Liver (tissue), 9 donors: ENCODE results near the gene CORO2A. TPM values are rescaled to one million over a fixed set of nuclear protein-coding genes. Genes with fewer than 3 reads are reported as not detected.
"Not testable (repeated sequence)": the region's sequence is repeated elsewhere in the genome, so short reads cannot be mapped to it uniquely, and the experiment has no call there.

Experiments used
- DNase-seq: peaks from one replicate; pipeline ENCODE4 v3.0.0-alpha.2; 2017; ENCODE audit warnings: low spot score
- H3K27ac ChIP-seq, 2 donors: one replicate each; pipeline ENCODE4 v1.7.0; 2013; ENCODE audit warnings: inconsistent platforms in 2 of 2, low read length in 2 of 2, control low read depth in 1 of 2, low read depth in 1 of 2, mild to moderate bottlenecking in 1 of 2
- H3K27me3 ChIP-seq, 4 donors: one replicate each; pipeline versions ENCODE4 v1.6.1 to v1.7.0; 2013; ENCODE audit warnings: low read length in 3 of 4, inconsistent platforms in 1 of 4, mild to moderate bottlenecking in 1 of 4, moderate library complexity in 1 of 4; ENCODE audit not compliant: control insufficient read depth in 4 of 4, insufficient read depth in 4 of 4
- H3K36me3 ChIP-seq, 4 donors: one replicate each; pipeline versions ENCODE4 v1.6.1 to v1.7.0; 2013; ENCODE audit warnings: low read length in 3 of 4, mild to moderate bottlenecking in 3 of 4, low read depth in 1 of 4, moderate library complexity in 1 of 4; ENCODE audit not compliant: control insufficient read depth in 4 of 4, insufficient read depth in 3 of 4
- H3K4me1 ChIP-seq, 4 donors: one replicate each; pipeline versions ENCODE4 v1.6.1 to v1.7.0; 2013; ENCODE audit warnings: low read length in 3 of 4, mild to moderate bottlenecking in 3 of 4, moderate library complexity in 1 of 4; ENCODE audit not compliant: control insufficient read depth in 4 of 4, insufficient read depth in 4 of 4
- H3K4me3 ChIP-seq, 3 donors: one replicate each; pipeline versions ENCODE4 v1.6.1 to v1.7.0; 2013; ENCODE audit warnings: low read length in 3 of 3, control low read depth in 1 of 3, low read depth in 1 of 3, mild to moderate bottlenecking in 1 of 3
- H3K9ac ChIP-seq, 2 donors: one replicate each; pipeline ENCODE4 v1.7.0; 2013; ENCODE audit warnings: low read length in 2 of 2, mild to moderate bottlenecking in 2 of 2, moderate library complexity in 2 of 2, control low read depth in 1 of 2, low read depth in 1 of 2
- H3K9me3 ChIP-seq, 4 donors: one replicate each; pipeline versions ENCODE4 v1.6.1 to v1.7.0; 2013; ENCODE audit warnings: low read length in 3 of 4; ENCODE audit not compliant: control insufficient read depth in 4 of 4
- FOXA2 ChIP-seq: IDR thresholded peaks from 2 replicates; pipeline ENCODE4 v1.6.1; 2016; ENCODE audit warnings: antibody characterized with exemption
- GABPA ChIP-seq, 2 donors: IDR thresholded peaks in 1 of 2; conservative IDR thresholded peaks in 1 of 2; 2 replicates each; pipeline ENCODE4 v1.6.1; 2016; ENCODE audit warnings: antibody characterized with exemption in 2 of 2, mild to moderate bottlenecking in 1 of 2, moderate library complexity in 1 of 2
- HNF4A ChIP-seq, 2 donors: conservative IDR thresholded peaks; 2 replicates each; pipeline ENCODE4 v1.6.1; 2016; ENCODE audit warnings: antibody characterized with exemption in 2 of 2, mild to moderate bottlenecking in 2 of 2
- HNF4G ChIP-seq: IDR thresholded peaks from 2 replicates; pipeline ENCODE4 v1.6.1; 2016; ENCODE audit warnings: antibody characterized with exemption
- JUND ChIP-seq, 2 donors: IDR thresholded peaks; 2 replicates each; pipeline ENCODE4 v1.6.1; 2016; ENCODE audit warnings: antibody characterized with exemption in 2 of 2
- NR2F2 ChIP-seq: IDR thresholded peaks from 2 replicates; pipeline ENCODE4 v1.6.1; 2016; ENCODE audit warnings: antibody characterized with exemption
- RAD21 ChIP-seq, 2 donors: IDR thresholded peaks; 2 replicates each; pipeline ENCODE4 v1.6.1; 2016; ENCODE audit warnings: antibody characterized with exemption in 2 of 2, mild to moderate bottlenecking in 2 of 2
- RXRA ChIP-seq, 2 donors: IDR thresholded peaks; 2 replicates each; pipeline ENCODE4 v1.6.1; 2017 to 2018; ENCODE audit warnings: antibody characterized with exemption in 2 of 2, mild to moderate bottlenecking in 1 of 2
- SP1 ChIP-seq: IDR thresholded peaks from 2 replicates; pipeline ENCODE4 v1.6.1; 2018; ENCODE audit warnings: antibody characterized with exemption, mild to moderate bottlenecking
- TAF1 ChIP-seq: conservative IDR thresholded peaks from 2 replicates; pipeline ENCODE4 v1.6.1; 2016; ENCODE audit warnings: antibody characterized with exemption, mild to moderate bottlenecking
- YY1 ChIP-seq: IDR thresholded peaks from 2 replicates; pipeline ENCODE4 v1.6.1; 2016; ENCODE audit warnings: antibody characterized with exemption, mild to moderate bottlenecking
- WGBS: extraction: QIAGEN DNeasy Blood & Tissue Kit; methylation state at CpG from one replicate; pipeline ENCODE4 v1.1.7; 2013; 5-methylcytosine and 5-hydroxymethylcytosine counted together
- polyA plus RNA-seq, 2 donors: library from polyadenylated mRNA; stranded (reverse) in 1 of 2; unstranded in 1 of 2; fragments of 200-250 nt in 1 of 2; fragments of >200 nt in 1 of 2; fragmentation: Nextera tagmentation in 1 of 2; extraction: Ambion mirVana in 1 of 2; gene quantifications; one replicate each; pipeline versions ENCODE4 v1.2.1 to v1.2.3, GENCODE V29; 2013 to 2015
- total RNA-seq, 2 donors: library from RNA; depleted of rRNA; stranded (reverse); fragments of >200 nt; gene quantifications; one replicate each; pipeline ENCODE4 v1.2.3, GENCODE V29; 2014
- TF ChIP-seq, protein P1 (sequence below): IDR thresholded peaks from 2 replicates; pipeline ENCODE4 v1.6.1; 2016; ENCODE audit warnings: antibody characterized with exemption
- TF ChIP-seq, protein P2 (sequence below): IDR thresholded peaks from 2 replicates; pipeline ENCODE4 v1.6.1; 2016; ENCODE audit warnings: antibody characterized with exemption
- TF ChIP-seq, protein P3 (sequence below): IDR thresholded peaks from 2 replicates; pipeline ENCODE4 v1.6.1; 2016; ENCODE audit warnings: antibody characterized with exemption
- donor health status: healthy.
- donor health status: healthy.
- donor health status: healthy.
- donor health status: healthy.
- donor health status: healthy.

The CORO2A gene
- total and polyA plus RNA-seq, 4 donors = 1.2 to 2.8 (median 1.4) TPM

DNA sequence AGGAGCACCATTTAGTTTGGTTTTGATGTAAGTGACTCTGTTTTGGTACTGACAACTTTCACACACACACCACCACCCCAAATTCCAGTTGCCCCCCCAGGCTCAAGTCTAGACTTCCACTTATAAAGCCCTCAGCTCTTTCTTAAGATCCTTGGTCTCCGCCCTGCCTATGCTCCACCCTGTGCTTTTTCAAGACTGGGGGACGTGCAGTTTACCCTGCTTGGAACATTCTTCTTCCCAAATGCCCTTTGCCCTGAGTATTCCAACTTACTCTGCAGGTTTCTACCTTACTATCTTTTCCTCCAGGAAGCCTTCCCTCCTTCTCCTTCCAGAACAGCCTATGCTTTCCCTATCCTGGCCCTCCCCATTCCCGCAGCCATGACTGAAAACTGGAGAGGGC is 72.0 kb downstream of the CORO2A start:
- 76% methylated on average over 3 of the region's 3 CpGs for WGBS
- Histone ChIP-seq H3K36me3 (peaks cover 0 to 3% (median 2%) of the 10 kb centered on the region in 4 donors), H3K9ac (no peak overlapping the region), H3K4me3 (no peak overlapping the region), H3K27ac (no peak overlapping the region), H3K4me1 (peaks cover 2 to 16% (median 10%) of the 10 kb centered on the region in 4 donors), H3K27me3 (no peaks in the 10 kb centered on the region), H3K9me3 (no peaks in the 10 kb centered on the region)
- DNase-seq = no peak
- TF ChIP-seq SP1 (no peak), FOXA2 (no peak)
- TF ChIP-seq, protein P1, sequence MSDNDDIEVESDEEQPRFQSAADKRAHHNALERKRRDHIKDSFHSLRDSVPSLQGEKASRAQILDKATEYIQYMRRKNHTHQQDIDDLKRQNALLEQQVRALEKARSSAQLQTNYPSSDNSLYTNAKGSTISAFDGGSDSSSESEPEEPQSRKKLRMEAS = no peak

DNA sequence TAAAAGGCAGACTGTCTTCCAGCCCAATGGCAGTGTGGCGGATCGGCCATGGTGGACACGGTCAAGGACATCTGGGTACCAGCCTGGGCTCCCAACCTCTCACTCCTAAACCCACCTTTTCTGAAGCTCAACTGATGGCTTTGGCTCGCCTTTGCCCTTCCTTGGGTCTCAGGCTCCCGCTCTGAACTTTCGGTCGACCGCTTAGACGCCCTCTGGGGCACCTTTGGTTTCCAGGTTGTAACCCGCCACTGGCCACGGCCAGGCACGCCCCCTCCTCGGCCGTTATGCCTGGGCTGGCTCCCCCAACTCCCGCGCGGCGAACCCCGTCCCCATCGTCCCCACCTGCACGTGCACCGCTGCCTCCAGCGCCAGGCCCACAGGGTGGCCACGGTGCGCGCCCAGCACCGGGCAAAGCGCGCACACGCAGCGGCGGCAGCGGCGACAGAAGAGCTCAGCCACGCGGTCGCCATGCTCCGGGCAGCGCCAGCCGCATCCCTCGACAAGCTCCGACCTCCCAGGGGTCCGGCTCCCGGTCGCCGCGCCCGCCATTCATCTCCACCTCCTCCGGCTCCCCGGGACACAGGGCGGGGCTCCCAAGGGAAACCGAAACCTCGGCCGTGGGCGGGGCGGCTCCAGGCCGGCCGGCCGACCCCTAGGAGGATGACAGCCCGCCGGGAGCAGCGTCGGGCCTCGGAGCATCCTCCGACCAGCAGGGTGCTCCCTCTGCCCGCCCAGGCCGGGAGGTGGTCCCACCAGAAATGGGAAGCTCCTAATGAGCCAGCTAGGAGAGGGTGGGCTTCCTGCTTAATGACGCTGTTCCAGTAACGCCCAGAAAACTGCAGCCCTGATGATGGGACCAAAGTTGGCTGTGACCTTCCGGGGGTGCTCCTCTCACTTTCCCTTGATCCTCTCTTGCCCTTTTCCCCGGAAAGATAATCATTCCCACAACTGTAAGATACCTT is 73.5 kb downstream of the CORO2A start, which contains the start of gene TRIM14:
Gene TRIM14, minus strand, starts transcription at position 583 of the 962 bp plus-strand sequence. Its CDS starts 34 bp downstream, at position 549.
- no peaks in the 10 kb centered on the region for H3K27me3 ChIP-seq
- peak; percentile 69 for DNase-seq
- peak within 1 kb of the TSS; percentile 73 to 89 for H3K27ac ChIP-seq
- peaks cover 2 to 16% (median 10%) of the 10 kb centered on the region in 4 donors for H3K4me1 ChIP-seq
- peaks cover 0 to 1% (median 0%) of the 10 kb centered on the region in 4 donors for H3K36me3 ChIP-seq
- WGBS = under 1% methylated on average over 71 of the region's 71 CpGs
- peak within 1 kb of the TSS; percentile 60 to 82 for H3K9ac ChIP-seq
- H3K9me3 ChIP-seq = no peaks in the 10 kb centered on the region
- peak within 1 kb of the TSS; percentile 78 to 90 (median 86) for H3K4me3 ChIP-seq
- TF ChIP-seq YY1 = peak; percentile 20
- TF ChIP-seq RAD21 (IDR thresholded peaks at IDR 0.05) = peak; percentile 29 to 48
- TF ChIP-seq HNF4G = no peak
- TF ChIP-seq RXRA (IDR thresholded peaks at IDR 0.05) = peak; percentile 7 to 36

DNA sequence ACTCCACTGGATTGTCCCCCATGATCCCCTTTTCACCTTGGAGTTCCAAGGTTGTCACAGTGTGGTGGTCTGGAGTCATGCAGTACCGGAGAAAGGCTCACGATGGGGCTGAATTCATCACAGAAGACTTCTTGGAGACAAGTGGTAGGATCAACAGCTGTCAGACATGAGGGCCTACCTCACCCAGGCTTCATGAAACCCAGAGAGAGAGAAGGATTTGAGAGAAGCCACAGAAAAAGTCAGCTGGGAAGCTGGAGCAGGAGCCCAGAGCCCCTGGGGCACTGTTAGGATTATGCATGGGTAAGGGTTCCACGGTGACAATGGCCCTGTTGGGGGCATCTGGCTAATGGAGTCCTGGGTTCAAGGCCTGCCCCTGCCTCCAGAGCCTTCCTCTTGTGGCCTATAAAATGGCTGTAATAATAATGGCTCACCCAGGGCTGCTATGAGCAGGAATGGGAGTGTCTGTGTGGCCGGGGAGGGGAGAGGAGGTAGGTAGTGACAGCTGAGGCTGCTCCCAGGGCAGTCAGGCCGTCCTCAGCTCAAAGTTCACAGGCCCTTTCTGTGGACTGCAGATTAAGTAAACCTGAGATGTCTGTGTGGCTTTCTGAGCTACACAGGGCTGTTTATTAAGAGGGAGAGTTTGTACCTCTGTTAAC is 74.3 kb downstream of the CORO2A start:
- no peaks in the 10 kb centered on the region for H3K9me3 ChIP-seq
- DNase-seq = peak; percentile 46
- H3K36me3 ChIP-seq = peaks cover 0 to 1% (median 0%) of the 10 kb centered on the region in 4 donors
- H3K4me3 ChIP-seq = peak overlapping the region; percentile 78 to 90 (median 86)
- H3K4me1 ChIP-seq = peaks cover 2 to 16% (median 10%) of the 10 kb centered on the region in 4 donors
- H3K9ac ChIP-seq = peak overlapping the region in 1 of 2 donors; percentile 82
- 38% methylated on average over 5 of the region's 5 CpGs for WGBS
- no peaks in the 10 kb centered on the region for H3K27me3 ChIP-seq
- TF ChIP-seq, protein P2, sequence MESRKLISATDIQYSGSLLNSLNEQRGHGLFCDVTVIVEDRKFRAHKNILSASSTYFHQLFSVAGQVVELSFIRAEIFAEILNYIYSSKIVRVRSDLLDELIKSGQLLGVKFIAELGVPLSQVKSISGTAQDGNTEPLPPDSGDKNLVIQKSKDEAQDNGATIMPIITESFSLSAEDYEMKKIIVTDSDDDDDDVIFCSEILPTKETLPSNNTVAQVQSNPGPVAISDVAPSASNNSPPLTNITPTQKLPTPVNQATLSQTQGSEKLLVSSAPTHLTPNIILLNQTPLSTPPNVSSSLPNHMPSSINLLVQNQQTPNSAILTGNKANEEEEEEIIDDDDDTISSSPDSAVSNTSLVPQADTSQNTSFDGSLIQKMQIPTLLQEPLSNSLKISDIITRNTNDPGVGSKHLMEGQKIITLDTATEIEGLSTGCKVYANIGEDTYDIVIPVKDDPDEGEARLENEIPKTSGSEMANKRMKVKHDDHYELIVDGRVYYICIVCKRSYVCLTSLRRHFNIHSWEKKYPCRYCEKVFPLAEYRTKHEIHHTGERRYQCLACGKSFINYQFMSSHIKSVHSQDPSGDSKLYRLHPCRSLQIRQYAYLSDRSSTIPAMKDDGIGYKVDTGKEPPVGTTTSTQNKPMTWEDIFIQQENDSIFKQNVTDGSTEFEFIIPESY = no peak
- TF ChIP-seq FOXA2 (peak; percentile 20), RAD21 (IDR thresholded peaks at IDR 0.05) (peak; percentile 26 to 30), RXRA (IDR thresholded peaks at IDR 0.05) (peak; percentile 73 to 86), TAF1 (peak; percentile 61), SP1 (peak; percentile 88), HNF4A (conservative IDR thresholded peaks at IDR 0.05) (peak; percentile 98 to 99), JUND (IDR thresholded peaks at IDR 0.05) (peak in 1 of 2 donors; percentile 55), YY1 (peak; percentile 84), NR2F2 (peak; percentile 31), GABPA (IDR thresholded peaks at IDR 0.05 in 1 of 2, conservative IDR thresholded peaks at IDR 0.05 in 1 of 2) (no peak), HNF4G (peak; percentile 92)
- TF ChIP-seq, protein P3, sequence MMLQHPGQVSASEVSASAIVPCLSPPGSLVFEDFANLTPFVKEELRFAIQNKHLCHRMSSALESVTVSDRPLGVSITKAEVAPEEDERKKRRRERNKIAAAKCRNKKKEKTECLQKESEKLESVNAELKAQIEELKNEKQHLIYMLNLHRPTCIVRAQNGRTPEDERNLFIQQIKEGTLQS = no peak
- TF ChIP-seq, protein P1 = peak; percentile 66
- peak overlapping the region; percentile 73 to 89 for H3K27ac ChIP-seq

DNA sequence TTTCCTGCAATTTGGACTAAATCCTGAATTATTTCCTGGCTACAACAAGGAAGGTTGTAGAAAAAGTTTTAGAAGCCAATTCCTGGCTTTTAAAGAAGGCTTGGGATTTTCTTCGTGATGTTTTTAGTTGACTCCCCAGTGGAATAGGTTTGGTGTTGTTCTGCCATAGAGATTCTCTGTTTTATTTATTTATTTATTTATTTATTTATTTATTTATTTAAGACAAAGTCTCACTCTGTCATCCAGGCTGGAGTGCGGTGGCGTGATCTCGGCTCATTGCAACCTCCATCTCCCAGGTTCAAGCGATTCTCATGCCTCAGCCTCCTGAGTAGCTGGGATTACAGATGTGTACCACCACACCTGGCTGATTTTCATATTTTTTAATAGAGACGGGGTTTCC is 75.3 kb downstream of the CORO2A start:
- not testable (repeated sequence) for H3K27me3 ChIP-seq, H3K9me3 ChIP-seq, H3K4me3 ChIP-seq, H3K9ac ChIP-seq, H3K27ac ChIP-seq, DNase-seq, H3K36me3 ChIP-seq
- peaks cover 2 to 16% (median 10%) of the 10 kb centered on the region in 4 donors for H3K4me1 ChIP-seq
- 98% methylated on average over 6 of the region's 6 CpGs for WGBS
